Tibial nerve (tissue), 4 donors: ENCODE measurements around the gene SLC45A2. TPM values are rescaled to one million over a fixed set of nuclear protein-coding genes. Genes with fewer than 3 reads are reported as not detected.

Experiments
- DNase-seq, 2 donors: peaks; one replicate each; pipeline ENCODE4 v3.0.0-alpha.2; 2019; ENCODE audit warnings: low spot score in 2 of 2
- H3K27ac ChIP-seq, 4 donors: fragments of 200-600 bp; sonication (generic) in 3 of 4; one replicate each; pipeline ENCODE4 v1.5.1; 2017 to 2019; ENCODE audit warnings: mild to moderate bottlenecking in 1 of 4
- H3K27me3 ChIP-seq, 2 donors: fragments of 200-600 bp; sonication (generic) in 1 of 2; one replicate each; pipeline versions ENCODE4 v1.5.1 to v1.6.0; 2017 to 2019
- H3K36me3 ChIP-seq, 3 donors: fragments of 200-600 bp; sonication (generic); one replicate each; pipeline ENCODE4 v1.5.1; 2018 to 2019
- H3K4me1 ChIP-seq, 4 donors: fragments of 200-600 bp; sonication (generic) in 3 of 4; one replicate each; pipeline ENCODE4 v1.5.1; 2017 to 2019
- H3K4me3 ChIP-seq, 4 donors: fragments of 200-600 bp; sonication (generic) in 3 of 4; one replicate each; pipeline ENCODE4 v1.5.1; 2017 to 2019; ENCODE audit warnings: mild to moderate bottlenecking in 1 of 4, moderate library complexity in 1 of 4
- H3K9me3 ChIP-seq, 4 donors: fragments of 200-600 bp; sonication (generic) in 3 of 4; one replicate each; pipeline ENCODE4 v1.5.1; 2017 to 2019
- EP300 ChIP-seq, 2 donors: sonication (generic); formaldehyde crosslinking; IDR thresholded peaks; one replicate each; pipeline ENCODE4 v1.6.1; 2017; ENCODE audit warnings: antibody characterized with exemption in 2 of 2, mild to moderate bottlenecking in 1 of 2
- POLR2A ChIP-seq, 2 donors: fragments of 450-650 bp; IDR thresholded peaks; one replicate each; pipeline ENCODE4 v1.6.1; 2017; ENCODE audit warnings: antibody characterized with exemption in 2 of 2, mild to moderate bottlenecking in 2 of 2, moderate library complexity in 2 of 2
- WGBS, 2 donors: methylation state at CpG; one replicate each; pipeline ENCODE4 v1.1.5; 2018; 5-methylcytosine and 5-hydroxymethylcytosine counted together
- total RNA-seq, 4 donors: library from RNA; depleted of rRNA; stranded (reverse); fragments of >200 nt; gene quantifications; one replicate each; pipeline ENCODE4 v1.1.0, GENCODE V29; 2016
- TF ChIP-seq, protein P1 (sequence below), 5 experiments: fragments of 200-600 bp in 3 of 5; fragments of 450-650 bp in 2 of 5; sonication (generic) in 3 of 5; IDR thresholded peaks; one replicate each; pipeline ENCODE4 v1.5.1; 2016 to 2019; ENCODE audit warnings: antibody characterized with exemption in 5 of 5, mild to moderate bottlenecking in 3 of 5, moderate library complexity in 2 of 5

SLC45A2 gene
- total RNA-seq, 4 donors from 2014 or later = not detected

DNA sequence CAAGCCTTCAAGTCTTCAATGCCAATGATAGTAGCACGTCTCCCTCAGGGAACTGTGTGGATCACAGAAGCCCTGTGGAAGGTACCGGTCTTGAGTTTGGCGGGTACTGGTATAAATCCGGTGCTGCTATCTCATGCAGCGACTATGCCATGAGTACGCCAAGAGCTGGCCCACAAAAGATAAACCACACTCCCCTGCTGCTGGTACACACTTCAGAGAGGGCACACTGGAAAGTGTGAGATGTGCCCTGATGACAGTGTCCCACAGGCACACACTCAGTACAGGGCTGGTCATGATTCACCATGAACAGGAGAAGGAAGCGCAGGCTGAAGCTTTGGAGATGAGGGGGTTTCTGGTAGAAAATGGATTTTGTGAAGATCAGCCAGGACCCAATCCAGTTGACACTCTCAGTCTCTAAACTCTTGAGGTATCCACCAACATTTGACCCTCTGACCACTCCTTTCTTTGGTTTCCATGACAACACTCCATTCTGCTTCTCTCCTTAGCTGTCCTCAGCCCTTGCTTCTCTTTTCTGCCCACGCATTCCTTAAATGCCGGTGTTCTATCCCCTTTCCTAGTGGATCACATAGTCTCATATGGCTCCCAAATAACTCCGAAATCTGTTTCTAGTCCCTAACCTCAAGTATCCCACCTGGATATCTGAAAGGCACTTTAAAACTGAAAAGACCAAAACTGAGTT is 18.3 kb upstream of the SLC45A2 start:
- Histone ChIP-seq H3K36me3 (peaks cover 0 to 34% (median 0%) of the 10 kb centered on the region in 3 donors), H3K27me3 (no peaks in the 10 kb centered on the region), H3K4me3 (no peak overlapping the region), H3K9me3 (no peaks in the 10 kb centered on the region), H3K27ac (no peak overlapping the region), H3K4me1 (peaks cover 0 to 10% (median 7%) of the 10 kb centered on the region in 4 donors)
- 94 to 96% methylated on average over 10 of the region's 10 CpGs for WGBS, 2 donors
- TF ChIP-seq POLR2A (IDR thresholded peaks at IDR 0.05) = no peak
- TF ChIP-seq, protein P1, sequence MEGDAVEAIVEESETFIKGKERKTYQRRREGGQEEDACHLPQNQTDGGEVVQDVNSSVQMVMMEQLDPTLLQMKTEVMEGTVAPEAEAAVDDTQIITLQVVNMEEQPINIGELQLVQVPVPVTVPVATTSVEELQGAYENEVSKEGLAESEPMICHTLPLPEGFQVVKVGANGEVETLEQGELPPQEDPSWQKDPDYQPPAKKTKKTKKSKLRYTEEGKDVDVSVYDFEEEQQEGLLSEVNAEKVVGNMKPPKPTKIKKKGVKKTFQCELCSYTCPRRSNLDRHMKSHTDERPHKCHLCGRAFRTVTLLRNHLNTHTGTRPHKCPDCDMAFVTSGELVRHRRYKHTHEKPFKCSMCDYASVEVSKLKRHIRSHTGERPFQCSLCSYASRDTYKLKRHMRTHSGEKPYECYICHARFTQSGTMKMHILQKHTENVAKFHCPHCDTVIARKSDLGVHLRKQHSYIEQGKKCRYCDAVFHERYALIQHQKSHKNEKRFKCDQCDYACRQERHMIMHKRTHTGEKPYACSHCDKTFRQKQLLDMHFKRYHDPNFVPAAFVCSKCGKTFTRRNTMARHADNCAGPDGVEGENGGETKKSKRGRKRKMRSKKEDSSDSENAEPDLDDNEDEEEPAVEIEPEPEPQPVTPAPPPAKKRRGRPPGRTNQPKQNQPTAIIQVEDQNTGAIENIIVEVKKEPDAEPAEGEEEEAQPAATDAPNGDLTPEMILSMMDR (IDR thresholded peaks at IDR 0.05) = no peak
- TF ChIP-seq EP300 (IDR thresholded peaks at IDR 0.05) = no peak
- DNase-seq = no peak

DNA sequence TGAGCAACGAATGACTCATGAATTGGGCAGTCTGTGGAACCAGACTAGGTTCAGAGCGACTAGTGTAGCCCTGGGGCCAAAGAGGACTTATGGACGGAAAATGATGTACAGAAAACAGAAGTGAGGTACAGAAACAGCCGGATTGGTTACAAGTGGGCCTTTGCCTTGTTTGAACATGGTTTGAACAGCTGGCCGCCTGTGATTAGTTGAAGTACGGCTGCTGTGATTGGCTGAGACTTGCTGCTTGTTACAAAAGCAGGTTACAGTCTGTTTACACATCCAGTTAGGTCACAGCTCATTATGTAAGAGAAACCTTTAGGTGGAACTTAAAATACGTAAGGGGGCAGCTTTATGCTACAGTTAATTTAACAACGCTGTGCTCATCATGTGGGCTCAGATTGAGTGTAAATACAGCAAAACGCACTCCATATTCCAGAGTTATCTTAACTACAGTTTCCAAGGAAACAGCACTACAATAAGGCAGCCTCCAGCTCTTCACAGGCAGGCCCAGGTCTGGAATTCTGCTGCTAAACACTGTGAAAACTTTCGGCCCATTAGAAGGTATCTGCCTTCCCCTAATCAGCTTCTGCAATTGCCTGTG is 16.8 kb upstream of the SLC45A2 start:
- Histone ChIP-seq H3K36me3 (peaks cover 0 to 34% (median 0%) of the 10 kb centered on the region in 3 donors), H3K4me1 (peaks cover 0 to 11% (median 2%) of the 10 kb centered on the region in 4 donors), H3K27ac (no peak overlapping the region), H3K9me3 (no peaks in the 10 kb centered on the region), H3K27me3 (no peaks in the 10 kb centered on the region), H3K4me3 (no peak overlapping the region)
- TF ChIP-seq POLR2A (IDR thresholded peaks at IDR 0.05) (no peak), EP300 (IDR thresholded peaks at IDR 0.05) (no peak)
- TF ChIP-seq, protein P1 (IDR thresholded peaks at IDR 0.05) = no peak
- DNase-seq = no peak
- WGBS, 2 donors = 67 to 74% methylated on average over 10 of the region's 10 CpGs

DNA sequence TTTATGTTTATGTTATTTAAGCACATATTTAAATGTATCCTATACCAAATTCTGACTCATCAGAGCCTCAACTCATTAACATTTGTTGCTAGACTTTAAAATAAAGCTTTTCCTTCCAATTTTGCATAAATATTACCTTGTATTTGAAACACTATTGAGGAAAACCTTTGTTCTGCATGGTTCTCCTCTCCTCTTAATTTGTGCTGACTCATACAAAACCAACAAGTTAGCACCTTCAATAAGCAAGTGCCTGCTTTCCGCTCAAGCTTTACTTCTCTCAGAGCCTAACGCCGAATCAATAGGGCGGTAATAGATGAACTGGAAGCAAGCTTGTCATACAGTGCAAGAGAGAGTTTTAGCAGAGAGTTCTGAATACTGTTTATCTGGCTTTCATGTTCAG is 15.5 kb upstream of the SLC45A2 start:
- 90 to 93% methylated on average over 4 of the region's 4 CpGs for WGBS, 2 donors
- Histone ChIP-seq H3K4me1 (peaks cover 0 to 17% (median 2%) of the 10 kb centered on the region in 4 donors), H3K9me3 (no peaks in the 10 kb centered on the region), H3K27me3 (no peaks in the 10 kb centered on the region), H3K27ac (no peak overlapping the region), H3K36me3 (peaks cover 0 to 36% (median 0%) of the 10 kb centered on the region in 3 donors), H3K4me3 (no peak overlapping the region)
- TF ChIP-seq POLR2A (IDR thresholded peaks at IDR 0.05) (no peak), EP300 (IDR thresholded peaks at IDR 0.05) (no peak)
- TF ChIP-seq, protein P1 (IDR thresholded peaks at IDR 0.05) = no peak
- no peak for DNase-seq

DNA sequence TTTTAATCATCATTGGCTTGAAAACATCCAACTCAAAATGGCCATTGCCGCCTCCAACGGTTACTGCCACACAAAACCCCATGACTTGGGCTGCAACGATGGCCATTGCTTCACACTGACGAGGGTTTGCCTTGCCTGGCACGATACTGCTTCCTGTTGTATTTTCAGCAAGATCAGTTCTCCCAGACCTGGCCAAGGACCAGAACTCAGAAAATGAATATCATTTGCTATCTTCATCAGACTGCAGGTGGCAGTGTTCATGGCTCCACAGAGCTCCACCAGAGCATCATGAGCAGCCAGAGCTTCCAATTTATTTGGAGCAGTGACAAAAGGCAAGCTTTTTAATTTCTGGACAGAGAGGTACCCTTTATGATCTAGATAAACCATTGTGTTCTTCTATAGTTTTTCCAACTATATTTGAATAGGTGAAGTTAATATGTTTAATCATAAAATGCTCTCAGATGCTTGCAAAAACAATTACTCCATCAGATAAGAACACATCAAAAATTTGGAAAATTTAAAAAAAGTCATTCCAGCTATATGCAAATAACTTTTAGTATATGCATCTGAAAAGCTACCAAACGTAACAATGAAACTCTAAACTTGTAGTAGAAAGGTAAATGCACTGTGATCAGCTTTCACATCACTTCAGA is 13.0 kb upstream of the SLC45A2 start:
- H3K27me3 ChIP-seq = no peaks in the 10 kb centered on the region
- H3K4me3 ChIP-seq = no peak overlapping the region
- H3K4me1 ChIP-seq = peaks cover 0 to 17% (median 2%) of the 10 kb centered on the region in 4 donors
- WGBS, 2 donors = 34 to 36% methylated on average over 6 of the region's 6 CpGs
- peak overlapping the region in 1 of 4 donors; percentile 24 for H3K27ac ChIP-seq
- peak; percentile 31 to 78 for DNase-seq
- no peaks in the 10 kb centered on the region for H3K9me3 ChIP-seq
- peak in 1 of 2 donors; percentile 60 for TF ChIP-seq EP300 (IDR thresholded peaks at IDR 0.05)
- TF ChIP-seq POLR2A (IDR thresholded peaks at IDR 0.05) = no peak
- TF ChIP-seq, protein P1 (IDR thresholded peaks at IDR 0.05) = peak; percentile 39 to 60 (median 49)
- peaks cover 0 to 26% (median 0%) of the 10 kb centered on the region in 3 donors for H3K36me3 ChIP-seq

DNA sequence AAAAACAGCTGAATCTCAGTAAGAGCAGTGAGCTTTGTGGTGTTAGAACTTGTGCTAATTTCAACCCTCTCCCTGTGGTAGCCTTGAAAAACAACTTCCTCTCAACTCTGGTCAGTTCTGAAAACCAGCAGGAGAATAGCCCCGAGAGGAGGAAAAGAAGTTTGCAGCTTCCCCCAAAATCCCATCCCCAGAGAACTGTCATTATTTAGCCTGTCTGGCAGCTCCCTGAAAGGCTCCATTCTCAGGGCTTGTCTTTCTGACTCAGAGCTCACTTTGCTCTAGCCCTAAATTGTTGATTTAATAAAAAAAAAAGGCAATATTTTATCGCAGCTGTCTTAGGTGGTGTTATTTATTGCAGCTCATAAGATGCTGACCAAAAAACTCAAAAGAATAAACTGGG is 11.4 kb upstream of the SLC45A2 start:
- WGBS, 2 donors = 27% methylated on average over 2 of the region's 2 CpGs
- no peak for DNase-seq
- H3K27ac ChIP-seq = peak overlapping the region in 1 of 4 donors; percentile 36

More for the DNA sequence above, 11.4 kb upstream of the SLC45A2 start:
- peaks cover 0 to 17% (median 2%) of the 10 kb centered on the region in 4 donors for H3K4me1 ChIP-seq
- H3K27me3 ChIP-seq = no peaks in the 10 kb centered on the region
- no peaks in the 10 kb centered on the region for H3K9me3 ChIP-seq
- no peak for TF ChIP-seq EP300 (IDR thresholded peaks at IDR 0.05)
- TF ChIP-seq POLR2A (IDR thresholded peaks at IDR 0.05) = no peak
- TF ChIP-seq, protein P1 (IDR thresholded peaks at IDR 0.05) = no peak
- H3K36me3 ChIP-seq = peaks cover 0 to 19% (median 0%) of the 10 kb centered on the region in 3 donors
- no peak overlapping the region for H3K4me3 ChIP-seq
